ENCODE measurements around the gene DMD.

DNA sequence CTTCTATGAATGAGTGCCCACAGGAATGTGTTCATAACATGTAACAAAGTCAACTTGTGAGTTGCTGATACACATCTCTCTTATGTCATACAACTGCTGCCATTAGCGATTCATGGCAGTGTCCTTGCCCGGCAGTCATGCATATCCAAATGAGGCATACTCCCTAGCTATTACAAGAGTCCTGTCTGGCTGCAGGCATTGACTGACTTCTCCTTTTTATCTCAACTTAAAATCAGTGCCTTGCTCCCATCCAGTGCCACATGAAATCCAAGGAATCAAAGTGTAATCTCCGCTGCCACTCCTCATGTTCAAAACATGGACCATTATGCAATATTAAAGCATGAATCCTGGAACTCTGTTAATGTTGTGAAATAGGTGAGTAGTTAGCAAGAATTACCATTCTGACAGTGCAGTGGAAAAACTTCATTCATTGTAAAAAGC, 1790.6 kb downstream of the DMD start:
- TF ChIP-seq EZH2 (optimal IDR thresholded peaks at IDR 0.05; ENCODE audit: low read depth, low read length), result no peak
- TF ChIP-seq, protein P1, sequence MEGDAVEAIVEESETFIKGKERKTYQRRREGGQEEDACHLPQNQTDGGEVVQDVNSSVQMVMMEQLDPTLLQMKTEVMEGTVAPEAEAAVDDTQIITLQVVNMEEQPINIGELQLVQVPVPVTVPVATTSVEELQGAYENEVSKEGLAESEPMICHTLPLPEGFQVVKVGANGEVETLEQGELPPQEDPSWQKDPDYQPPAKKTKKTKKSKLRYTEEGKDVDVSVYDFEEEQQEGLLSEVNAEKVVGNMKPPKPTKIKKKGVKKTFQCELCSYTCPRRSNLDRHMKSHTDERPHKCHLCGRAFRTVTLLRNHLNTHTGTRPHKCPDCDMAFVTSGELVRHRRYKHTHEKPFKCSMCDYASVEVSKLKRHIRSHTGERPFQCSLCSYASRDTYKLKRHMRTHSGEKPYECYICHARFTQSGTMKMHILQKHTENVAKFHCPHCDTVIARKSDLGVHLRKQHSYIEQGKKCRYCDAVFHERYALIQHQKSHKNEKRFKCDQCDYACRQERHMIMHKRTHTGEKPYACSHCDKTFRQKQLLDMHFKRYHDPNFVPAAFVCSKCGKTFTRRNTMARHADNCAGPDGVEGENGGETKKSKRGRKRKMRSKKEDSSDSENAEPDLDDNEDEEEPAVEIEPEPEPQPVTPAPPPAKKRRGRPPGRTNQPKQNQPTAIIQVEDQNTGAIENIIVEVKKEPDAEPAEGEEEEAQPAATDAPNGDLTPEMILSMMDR (IDR thresholded peaks at IDR 0.05; ENCODE audit: low read length), result no peak
- TF ChIP-seq EZH2phosphoT487 (IDR thresholded peaks at IDR 0.05; ENCODE audit: low read length), result no peak

All from MM.1S (cell line).